Measurements from ENCODE around the gene RAX2. TPM values are rescaled to one million over a fixed set of nuclear protein-coding genes. Genes with fewer than 3 reads are reported as not detected.
A peak's percentile ranks its signal among the peaks of the same experiment; 100 is the strongest.

The RAX2 gene
- total and polyA plus RNA-seq, 2 of the 8 experiments (the other 6 are each of a cell fraction or from before 2014, with no cell fraction given), result 0.08 TPM; not detected in 1

GRCh38 chr19:3783660-3784584, 11.9 kb upstream of the RAX2 start (continued):
- TF ChIP-seq PHF8 (conservative IDR thresholded peaks at IDR 0.05; ENCODE audit: low read depth, low read length) (no peak), JUND (IDR thresholded peaks at IDR 0.05; ENCODE audit: low read length) (0 out of 2 replicates have a peak, but pooled peaks have one; percentile 27), KDM5A (IDR thresholded peaks at IDR 0.05; ENCODE audit: low read length) (no peak), RNF2 (IDR thresholded peaks at IDR 0.05; ENCODE audit: borderline replicate concordance, low read depth, low read length, missing control alignments, poor library complexity, severe bottlenecking) (no peak), ATF3 (IDR thresholded peaks at IDR 0.05; ENCODE audit: insufficient read depth, low read depth, low read length) (0 out of 2 replicates have a peak, but pooled peaks have one; percentile 8), RBBP5 (IDR thresholded peaks at IDR 0.05; ENCODE audit: borderline replicate concordance, low read depth, low read length) (no peak), CHD1 (IDR thresholded peaks at IDR 0.05; ENCODE audit: low read depth, low read length) (no peak), ATF2 (IDR thresholded peaks at IDR 0.05; ENCODE audit: low read length) (peak; percentile 54; the same call in 1 of the 2 replicates), CHD2 (IDR thresholded peaks at IDR 0.05; ENCODE audit: low read length) (no peak), MAFK (IDR thresholded peaks at IDR 0.05; ENCODE audit: low read depth, low read length) (no peak), KDM1A (IDR thresholded peaks at IDR 0.05; ENCODE audit: borderline replicate concordance, low read length) (no peak)
